HEK293T (cell line): ENCODE data around the gene GTF3C4.

Experiments used
- BHLHE40 ChIP-seq: fragments of 450-650 bp; IDR thresholded peaks from 2 replicates; pipeline ENCODE4 v1.6.1; 2016; ENCODE audit warnings: mild to moderate bottlenecking, moderate library complexity, borderline replicate concordance
- CTBP1 ChIP-seq: fragments of 450-650 bp; IDR thresholded peaks from 2 replicates; pipeline ENCODE4 v1.6.1; 2016; ENCODE audit warnings: borderline replicate concordance
- ELF4 ChIP-seq: fragments of 450-650 bp; IDR thresholded peaks from 2 replicates; pipeline ENCODE4 v1.6.1; 2017; ENCODE audit warnings: antibody characterized with exemption
- FOXA1 ChIP-seq: fragments of 450-650 bp; IDR thresholded peaks from 2 replicates; pipeline ENCODE4 v1.6.1; 2016; ENCODE audit warnings: mild to moderate bottlenecking
- FOXK2 ChIP-seq: fragments of 450-650 bp; IDR thresholded peaks from 2 replicates; pipeline ENCODE4 v1.6.1; 2016; ENCODE audit warnings: mild to moderate bottlenecking
- FOXM1 ChIP-seq: fragments of 450-650 bp; IDR thresholded peaks from 2 replicates; pipeline ENCODE4 v1.6.1; 2017; ENCODE audit warnings: mild to moderate bottlenecking, borderline replicate concordance
- HDGF ChIP-seq: fragments of 450-650 bp; IDR thresholded peaks from 2 replicates; pipeline ENCODE4 v1.6.1; 2017; ENCODE audit warnings: antibody characterized with exemption, borderline replicate concordance
- LEF1 ChIP-seq: fragments of 450-650 bp; IDR thresholded peaks from 2 replicates; pipeline ENCODE4 v1.6.1; 2017; ENCODE audit warnings: mild to moderate bottlenecking, borderline replicate concordance
- NFRKB ChIP-seq: fragments of 450-650 bp; IDR thresholded peaks from 2 replicates; pipeline ENCODE4 v1.6.1; 2016; ENCODE audit warnings: mild to moderate bottlenecking, moderate library complexity
- SP1 ChIP-seq: fragments of 450-650 bp; IDR thresholded peaks from 2 replicates; pipeline ENCODE4 v1.6.1; 2017
- SUZ12 ChIP-seq: fragments of 450-650 bp; IDR thresholded peaks from 2 replicates; pipeline ENCODE4 v1.6.1; 2016; ENCODE audit warnings: mild to moderate bottlenecking
- TARDBP ChIP-seq: fragments of 450-650 bp; IDR thresholded peaks from 2 replicates; pipeline ENCODE4 v1.6.1; 2016
- ZNF384 ChIP-seq: fragments of 450-650 bp; IDR thresholded peaks from 2 replicates; pipeline ENCODE4 v1.6.1; 2016

- TF ChIP-seq FOXK2 = no peak
- no peak for TF ChIP-seq FOXA1
- TF ChIP-seq ZNF384 = no peak
- TF ChIP-seq CTBP1 = no peak
- no peak for TF ChIP-seq SUZ12
- TF ChIP-seq SP1 = no peak
- no peak for TF ChIP-seq NFRKB
- TF ChIP-seq BHLHE40 = no peak
- no peak for TF ChIP-seq HDGF
- TF ChIP-seq LEF1 = no peak
- no peak for TF ChIP-seq FOXM1
- no peak for TF ChIP-seq TARDBP
- no peak for TF ChIP-seq ELF4
Observed at GRCh38 chr9:132731230-132731629, 61.0 kb downstream of the GTF3C4 start.
